ENCODE results near the gene FBN1. TPM values are rescaled to one million over a fixed set of nuclear protein-coding genes. Genes with fewer than 3 reads are reported as not detected.

The FBN1 gene
- total and polyA plus RNA-seq, 5 experiments from 2014 or later: 0.01 to 0.21 (median 0.08) TPM; not detected in 2

DNA sequence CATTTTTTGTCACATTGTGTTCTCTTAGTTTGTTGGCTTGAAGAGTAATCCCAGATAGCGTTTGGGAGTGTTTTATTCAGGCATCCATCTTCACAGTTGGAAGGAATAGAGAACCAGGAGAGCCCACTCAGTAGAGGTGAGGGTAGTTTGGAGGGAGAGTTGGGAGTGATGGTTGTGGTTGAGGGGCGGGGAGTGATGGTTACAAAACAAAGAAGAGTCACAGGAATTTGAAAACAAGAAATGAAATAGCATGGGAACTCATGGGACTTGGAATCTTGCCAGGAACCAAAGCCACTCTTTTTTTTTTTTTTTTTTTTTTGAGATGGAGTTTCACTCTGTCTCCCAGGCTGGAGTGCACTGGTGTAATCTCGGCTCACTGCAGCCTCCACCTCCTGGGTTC, 278.0 kb downstream of the FBN1 start:
- ATAC-seq (no peak), DNase-seq (no peak)
- Mint-ChIP-seq H3K36me3 (no peaks in the 10 kb centered on the region), H3K9me3 (no peaks in the 10 kb centered on the region), H3K27ac (no peak overlapping the region), H3K4me3 (no peak overlapping the region), H3K4me1 (peaks cover 0 to 1% (median 0%) of the 10 kb centered on the region in 4 donors), H3K27me3 (peaks cover 12 to 17% (median 15%) of the 10 kb centered on the region in 5 donors)
- POLR2A ChIA-PET: no interaction called here

DNA sequence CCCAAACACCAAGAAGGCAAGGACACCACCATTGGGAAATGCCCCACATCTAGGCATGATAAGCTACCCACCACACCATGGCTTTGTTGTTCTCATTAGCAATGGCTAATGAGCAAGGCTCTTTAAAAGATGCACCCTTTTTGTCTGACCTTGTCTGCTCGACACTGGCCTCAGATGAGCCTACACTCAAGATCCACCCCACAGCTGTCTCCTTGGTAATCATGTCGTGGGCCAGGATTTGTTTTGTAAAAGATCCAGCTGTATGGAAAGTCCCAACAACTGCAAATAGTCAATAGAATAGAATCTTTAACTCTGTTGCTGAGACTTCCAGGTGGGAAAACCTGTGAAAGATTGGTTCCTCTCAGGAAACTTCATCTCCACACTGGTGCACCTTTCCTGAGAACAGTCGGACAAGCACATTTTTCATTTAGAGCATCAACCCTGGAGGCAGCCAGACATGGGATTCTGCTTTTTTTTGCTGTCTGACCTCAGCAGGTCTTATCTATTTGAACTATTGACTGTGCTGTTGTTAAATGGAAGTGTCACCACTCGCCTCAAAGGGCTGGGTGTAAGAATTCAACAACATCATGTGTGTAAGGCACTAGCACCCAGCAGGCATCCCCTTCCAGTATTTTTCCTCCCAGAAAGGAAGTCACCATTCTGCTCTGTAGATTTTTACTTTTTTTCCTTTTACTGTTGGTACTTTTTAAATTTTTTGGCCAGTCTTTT, 278.8 kb downstream of the FBN1 start:
- Mint-ChIP-seq H3K27me3 (peaks cover 12 to 17% (median 15%) of the 10 kb centered on the region in 5 donors), H3K36me3 (no peaks in the 10 kb centered on the region), H3K27ac (no peak overlapping the region), H3K9me3 (no peaks in the 10 kb centered on the region), H3K4me3 (no peak overlapping the region), H3K4me1 (peaks cover 0 to 1% (median 0%) of the 10 kb centered on the region in 4 donors)
- no peak for DNase-seq
- POLR2A ChIA-PET: no interaction called here
- ATAC-seq: no peak

DNA sequence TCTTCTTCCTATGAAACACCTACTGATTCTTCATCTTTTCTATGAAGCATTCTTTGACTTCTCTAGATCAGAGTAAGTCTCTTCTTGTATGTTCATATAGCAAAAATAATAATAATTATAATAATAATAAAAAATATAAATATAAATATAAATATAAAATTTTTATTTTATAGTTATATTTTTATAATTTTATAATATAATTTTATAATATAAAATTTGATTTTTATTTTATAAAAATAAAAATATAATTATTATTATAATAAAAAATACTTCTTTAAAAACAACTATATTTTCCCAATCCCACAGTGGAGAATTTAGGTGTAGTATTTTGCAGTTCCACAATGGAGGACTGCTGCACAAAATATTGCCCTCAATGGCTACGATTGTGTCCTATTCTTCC, 279.9 kb downstream of the FBN1 start:
- POLR2A ChIA-PET: no interaction called here
- H3K36me3 Mint-ChIP-seq: no peaks in the 10 kb centered on the region
- H3K4me1 Mint-ChIP-seq: peaks cover 0 to 1% (median 0%) of the 10 kb centered on the region in 4 donors
- no peak overlapping the region for H3K4me3 Mint-ChIP-seq
- ATAC-seq: no peak
- no peaks in the 10 kb centered on the region for H3K9me3 Mint-ChIP-seq
- H3K27ac Mint-ChIP-seq: no peak overlapping the region
- DNase-seq: no peak
- peaks cover 12 to 17% (median 15%) of the 10 kb centered on the region in 5 donors for H3K27me3 Mint-ChIP-seq

DNA sequence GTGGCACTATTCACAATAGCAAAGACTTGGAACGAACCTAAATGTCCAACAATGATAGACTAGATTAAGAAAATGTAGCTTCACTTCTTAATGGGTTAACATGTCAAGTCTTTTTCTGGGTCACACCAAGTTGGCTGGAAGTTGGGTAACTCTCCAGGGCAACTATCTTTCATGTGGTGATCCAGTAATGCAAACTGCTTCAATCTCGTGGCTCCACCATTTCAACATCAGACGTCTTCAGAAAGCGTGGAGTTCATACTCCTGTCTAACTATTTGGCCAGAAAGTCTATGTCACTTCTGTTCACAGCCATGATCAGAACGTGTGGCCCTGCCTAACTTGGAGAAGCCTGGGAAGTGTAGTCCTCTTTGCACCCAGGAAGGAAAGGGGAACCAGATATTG, 282.0 kb downstream of the FBN1 start:
- no peaks in the 10 kb centered on the region for H3K36me3 Mint-ChIP-seq

DNA sequence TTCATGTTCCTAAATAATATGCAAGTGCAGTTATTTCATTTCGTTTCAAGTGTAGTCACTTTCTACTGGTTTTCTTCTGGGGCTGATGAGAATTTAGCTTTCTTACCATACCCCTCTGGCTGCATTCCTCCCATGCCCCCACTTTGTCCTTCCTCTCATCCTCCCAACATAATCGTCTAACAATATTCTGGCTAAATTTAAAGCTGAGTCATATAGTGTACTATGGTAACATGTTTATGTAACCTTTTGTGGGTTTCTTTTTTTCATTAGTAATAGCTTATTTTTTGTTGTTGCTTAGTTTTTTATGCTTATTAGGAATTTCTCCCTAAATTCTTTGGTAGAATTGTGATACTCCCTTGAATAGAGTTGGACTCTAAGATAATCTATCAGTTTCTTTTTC, 283.8 kb downstream of the FBN1 start:
- H3K27ac Mint-ChIP-seq: no peak overlapping the region
- no peak overlapping the region for H3K4me3 Mint-ChIP-seq
- no peak for ATAC-seq
- H3K27me3 Mint-ChIP-seq: peaks cover 0 to 7% (median 2%) of the 10 kb centered on the region in 5 donors
- POLR2A ChIA-PET: interaction anchor here (0.7 kb wide), 1 partner anchor 25 kb away, joined by 4 read pairs; no protein-coding TSS in a partner anchor
- H3K4me1 Mint-ChIP-seq: peaks cover 2 to 6% (median 4%) of the 10 kb centered on the region in 4 donors
- DNase-seq: no peak
- no peaks in the 10 kb centered on the region for H3K9me3 Mint-ChIP-seq
- H3K36me3 Mint-ChIP-seq: no peaks in the 10 kb centered on the region

More for the DNA sequence above, 282.0 kb downstream of the FBN1 start:
- H3K27ac Mint-ChIP-seq: no peak overlapping the region
- H3K27me3 Mint-ChIP-seq: peaks cover 0 to 10% (median 8%) of the 10 kb centered on the region in 5 donors
- no peak overlapping the region for H3K4me3 Mint-ChIP-seq
- H3K9me3 Mint-ChIP-seq: no peaks in the 10 kb centered on the region
- no peak for ATAC-seq
- no peak for DNase-seq
- POLR2A ChIA-PET: no interaction called here
- H3K4me1 Mint-ChIP-seq: peaks cover 2 to 4% (median 4%) of the 10 kb centered on the region in 4 donors

DNA sequence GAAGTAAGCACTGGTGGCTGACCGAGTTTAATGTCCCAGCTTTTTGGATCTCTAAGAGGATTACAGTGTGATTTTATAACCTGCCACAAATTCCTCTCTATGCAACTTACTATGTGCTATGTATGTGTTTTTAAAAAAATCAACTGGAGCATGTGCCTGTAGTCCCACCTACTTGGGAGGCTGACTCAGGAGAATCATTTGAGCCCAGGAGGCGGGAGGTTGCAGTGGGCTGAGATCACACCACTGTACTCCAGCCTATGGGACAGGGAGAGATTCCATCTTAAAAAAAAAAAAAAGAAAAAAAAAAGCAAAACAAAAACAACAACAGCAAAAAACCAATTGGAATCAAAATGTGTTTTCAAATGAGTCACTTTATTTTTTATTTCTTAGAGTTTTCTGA, 284.7 kb downstream of the FBN1 start:
- Mint-ChIP-seq H3K27ac (no peak overlapping the region), H3K4me1 (peaks cover 2 to 6% (median 4%) of the 10 kb centered on the region in 4 donors), H3K27me3 (peaks cover 0 to 4% (median 2%) of the 10 kb centered on the region in 5 donors), H3K36me3 (no peaks in the 10 kb centered on the region), H3K4me3 (no peak overlapping the region), H3K9me3 (no peaks in the 10 kb centered on the region)
- POLR2A ChIA-PET: interaction anchor here (0.7 kb wide), 1 partner anchor 26 kb away, joined by 4 read pairs; no protein-coding TSS in a partner anchor
- DNase-seq: no peak
- no peak for ATAC-seq

Other genes with a start within 250 kb of the FBN1 start
- 10 to 100 TPM; 10.5 to 11.5 TPM for gene CEP152, start 165.4 kb upstream of the FBN1 start, total RNA-seq
- 1 to 10 TPM; 3.1 to 5.1 (median 3.7) TPM for gene CEP152, start 165.4 kb upstream of the FBN1 start, polyA plus RNA-seq
- 10 to 100 TPM; 56.6 to 57.1 TPM for gene EID1, start 232.4 kb upstream of the FBN1 start, total RNA-seq
- gene EID1, start 232.4 kb upstream of the FBN1 start, polyA plus RNA-seq: 100 to 1,000 TPM; 117 to 172 (median 160) TPM

Data from naive thymus-derived CD8-positive, alpha-beta T cell (primary cell).